ENCODE measurements around the gene THOC7.

DNA sequence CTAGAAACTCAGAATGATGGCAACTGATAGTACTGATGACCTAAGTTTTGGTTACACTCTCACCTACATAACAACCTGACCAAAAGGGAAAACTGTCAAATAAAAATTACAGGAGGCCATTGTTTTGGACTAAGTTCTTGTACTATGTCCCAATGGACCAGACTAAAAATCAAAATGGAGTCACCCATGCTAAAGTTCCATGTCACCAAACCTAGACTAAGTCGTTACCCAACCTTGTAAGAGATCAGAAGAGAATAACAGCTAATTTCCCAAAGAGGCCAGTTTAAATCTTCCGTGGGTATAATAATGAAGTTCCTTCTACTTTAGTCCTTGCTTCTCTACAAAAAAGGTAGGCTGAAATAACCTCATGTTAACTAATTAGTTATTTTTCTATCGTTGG lies 12.3 kb downstream of the THOC7 start:
- no peak for TF ChIP-seq POLR2A (IDR thresholded peaks at IDR 0.05)
- TF ChIP-seq, protein P1, sequence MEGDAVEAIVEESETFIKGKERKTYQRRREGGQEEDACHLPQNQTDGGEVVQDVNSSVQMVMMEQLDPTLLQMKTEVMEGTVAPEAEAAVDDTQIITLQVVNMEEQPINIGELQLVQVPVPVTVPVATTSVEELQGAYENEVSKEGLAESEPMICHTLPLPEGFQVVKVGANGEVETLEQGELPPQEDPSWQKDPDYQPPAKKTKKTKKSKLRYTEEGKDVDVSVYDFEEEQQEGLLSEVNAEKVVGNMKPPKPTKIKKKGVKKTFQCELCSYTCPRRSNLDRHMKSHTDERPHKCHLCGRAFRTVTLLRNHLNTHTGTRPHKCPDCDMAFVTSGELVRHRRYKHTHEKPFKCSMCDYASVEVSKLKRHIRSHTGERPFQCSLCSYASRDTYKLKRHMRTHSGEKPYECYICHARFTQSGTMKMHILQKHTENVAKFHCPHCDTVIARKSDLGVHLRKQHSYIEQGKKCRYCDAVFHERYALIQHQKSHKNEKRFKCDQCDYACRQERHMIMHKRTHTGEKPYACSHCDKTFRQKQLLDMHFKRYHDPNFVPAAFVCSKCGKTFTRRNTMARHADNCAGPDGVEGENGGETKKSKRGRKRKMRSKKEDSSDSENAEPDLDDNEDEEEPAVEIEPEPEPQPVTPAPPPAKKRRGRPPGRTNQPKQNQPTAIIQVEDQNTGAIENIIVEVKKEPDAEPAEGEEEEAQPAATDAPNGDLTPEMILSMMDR (IDR thresholded peaks at IDR 0.05) = no peak

All from adrenal gland (tissue), 5 donors.